Tibial nerve (tissue), 4 donors: ENCODE measurements around the gene KSR1.

Source experiments
- CTCF ChIP-seq, 5 experiments: fragments of 200-600 bp in 3 of 5; fragments of 450-650 bp in 2 of 5; sonication (generic) in 3 of 5; IDR thresholded peaks; one replicate each; pipeline ENCODE4 v1.5.1; 2016 to 2019; ENCODE audit warnings: antibody characterized with exemption in 5 of 5, mild to moderate bottlenecking in 3 of 5, moderate library complexity in 2 of 5
- EP300 ChIP-seq, 2 donors: sonication (generic); formaldehyde crosslinking; IDR thresholded peaks; one replicate each; pipeline ENCODE4 v1.6.1; 2017; ENCODE audit warnings: antibody characterized with exemption in 2 of 2, mild to moderate bottlenecking in 1 of 2
- POLR2A ChIP-seq, 2 donors: fragments of 450-650 bp; IDR thresholded peaks; one replicate each; pipeline ENCODE4 v1.6.1; 2017; ENCODE audit warnings: antibody characterized with exemption in 2 of 2, mild to moderate bottlenecking in 2 of 2, moderate library complexity in 2 of 2

- TF ChIP-seq CTCF (IDR thresholded peaks at IDR 0.05) (no peak), POLR2A (IDR thresholded peaks at IDR 0.05) (no peak), EP300 (IDR thresholded peaks at IDR 0.05) (no peak)
Observed at GRCh38 chr17:27607521-27608091, 151.4 kb downstream of the KSR1 start.
